GM12874 (cell line): ENCODE results near the gene PPA1.

Experiments
- TF ChIP-seq, protein P1 (sequence below): IDR thresholded peaks from 2 replicates; pipeline ENCODE4 v1.5.1; 2011; ENCODE audit warnings: low read depth, mild to moderate bottlenecking, control low read depth, low read length, moderate library complexity; ENCODE audit not compliant: insufficient read depth

Gene PPA1

DNA sequence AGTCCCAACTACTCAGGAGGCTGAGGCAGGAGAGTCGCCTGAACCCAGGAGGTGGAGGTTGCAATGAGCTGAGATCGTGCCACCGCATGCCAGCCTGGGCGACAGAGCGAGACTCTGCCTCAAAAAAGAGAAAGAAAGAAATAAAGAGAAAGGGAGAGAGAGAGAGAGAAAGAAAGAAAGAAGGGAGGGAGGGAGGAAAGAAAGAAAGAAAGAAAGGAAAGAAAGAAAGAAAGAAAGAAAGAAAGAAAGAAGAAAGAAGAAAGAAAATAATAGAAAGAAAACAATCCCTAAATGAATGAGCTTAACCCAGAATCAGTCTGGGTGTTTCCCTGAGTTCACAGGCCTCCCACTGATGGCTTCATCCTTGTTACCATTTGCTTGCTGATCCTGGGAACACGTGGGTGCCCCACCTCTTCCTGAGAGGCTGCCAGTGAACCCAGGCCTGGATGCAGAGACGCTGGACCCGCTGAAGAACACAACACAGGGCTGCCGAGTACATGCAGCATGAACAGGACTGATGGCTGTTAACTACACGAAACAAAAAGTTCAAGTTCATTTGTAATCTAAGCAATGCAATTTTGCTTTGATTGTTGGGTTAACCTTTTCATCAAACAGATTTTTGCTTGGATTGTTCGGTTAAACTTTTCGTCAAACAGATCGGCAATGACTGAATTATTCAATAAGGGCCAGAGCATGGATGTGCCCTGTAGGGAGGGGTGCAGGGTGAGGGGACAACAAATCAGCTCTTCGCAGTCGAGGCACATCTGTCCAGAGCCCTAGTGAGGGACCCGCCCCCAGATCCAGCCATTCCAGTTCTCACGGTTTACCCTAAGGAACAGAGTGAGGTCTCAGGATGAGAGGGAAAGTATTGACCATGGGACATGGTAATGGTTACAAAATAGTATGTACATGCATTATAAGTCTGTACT is 39.0 kb upstream of the PPA1 start:
- TF ChIP-seq, protein P1, sequence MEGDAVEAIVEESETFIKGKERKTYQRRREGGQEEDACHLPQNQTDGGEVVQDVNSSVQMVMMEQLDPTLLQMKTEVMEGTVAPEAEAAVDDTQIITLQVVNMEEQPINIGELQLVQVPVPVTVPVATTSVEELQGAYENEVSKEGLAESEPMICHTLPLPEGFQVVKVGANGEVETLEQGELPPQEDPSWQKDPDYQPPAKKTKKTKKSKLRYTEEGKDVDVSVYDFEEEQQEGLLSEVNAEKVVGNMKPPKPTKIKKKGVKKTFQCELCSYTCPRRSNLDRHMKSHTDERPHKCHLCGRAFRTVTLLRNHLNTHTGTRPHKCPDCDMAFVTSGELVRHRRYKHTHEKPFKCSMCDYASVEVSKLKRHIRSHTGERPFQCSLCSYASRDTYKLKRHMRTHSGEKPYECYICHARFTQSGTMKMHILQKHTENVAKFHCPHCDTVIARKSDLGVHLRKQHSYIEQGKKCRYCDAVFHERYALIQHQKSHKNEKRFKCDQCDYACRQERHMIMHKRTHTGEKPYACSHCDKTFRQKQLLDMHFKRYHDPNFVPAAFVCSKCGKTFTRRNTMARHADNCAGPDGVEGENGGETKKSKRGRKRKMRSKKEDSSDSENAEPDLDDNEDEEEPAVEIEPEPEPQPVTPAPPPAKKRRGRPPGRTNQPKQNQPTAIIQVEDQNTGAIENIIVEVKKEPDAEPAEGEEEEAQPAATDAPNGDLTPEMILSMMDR = no peak

DNA sequence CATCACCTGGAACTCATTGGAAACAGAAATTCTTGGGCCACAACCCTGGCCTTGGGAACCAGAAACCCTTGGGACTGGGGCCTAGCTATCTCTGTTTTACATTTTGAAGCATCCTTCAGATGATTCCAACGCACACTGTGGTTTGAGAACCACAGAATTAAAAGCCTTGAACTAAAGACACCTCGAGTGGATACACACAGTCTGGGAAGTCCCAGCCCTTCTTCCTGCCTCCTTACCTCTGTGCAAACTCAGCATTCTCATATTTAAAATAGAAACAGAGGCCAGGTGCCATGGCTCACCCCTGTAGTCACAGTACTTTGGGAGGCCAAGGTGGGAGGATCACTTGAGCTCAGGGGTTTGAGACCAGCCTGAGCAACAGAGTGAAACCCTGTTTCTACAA is 37.7 kb upstream of the PPA1 start:
- TF ChIP-seq, protein P1 = no peak

DNA sequence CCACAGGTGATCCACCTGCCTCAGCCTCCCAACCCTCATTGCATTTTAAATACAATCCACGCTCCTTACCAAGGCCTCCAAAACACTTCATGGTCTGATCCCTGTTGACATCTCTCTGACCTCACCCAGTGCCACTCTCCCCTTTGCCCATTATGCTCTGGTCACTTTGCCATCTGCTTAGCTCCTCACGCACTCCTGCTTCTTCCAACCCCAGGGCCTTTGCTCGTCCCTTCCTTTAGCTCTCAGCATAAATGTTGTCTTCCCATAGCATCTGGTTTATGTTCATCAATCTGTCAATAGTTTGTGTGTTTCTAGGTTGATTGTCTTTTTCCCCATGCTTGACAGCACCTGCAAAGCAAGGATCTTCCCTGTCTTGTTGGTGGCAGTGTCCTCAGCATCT is 36.5 kb upstream of the PPA1 start:
- TF ChIP-seq, protein P1 = no peak

DNA sequence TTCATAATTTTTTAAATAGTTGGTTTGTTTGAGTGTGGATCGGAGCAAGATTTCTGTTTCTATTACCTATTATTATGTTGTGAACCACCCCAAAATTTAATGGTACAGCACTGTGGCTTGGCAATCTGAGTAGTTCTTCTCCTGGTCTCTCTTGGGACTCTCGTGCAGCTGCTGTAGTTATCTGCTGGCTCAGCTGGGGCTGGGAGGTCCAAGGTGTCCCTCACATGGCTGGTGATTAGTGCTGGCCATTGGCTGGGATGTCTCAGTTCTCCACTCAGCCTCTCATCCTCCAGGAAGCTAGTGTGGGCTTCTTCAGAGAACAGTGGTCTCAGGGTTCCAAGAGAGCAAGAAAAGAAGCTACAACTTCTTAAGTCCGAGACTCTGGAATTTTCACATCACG is 35.1 kb upstream of the PPA1 start:
- TF ChIP-seq, protein P1 = no peak

DNA sequence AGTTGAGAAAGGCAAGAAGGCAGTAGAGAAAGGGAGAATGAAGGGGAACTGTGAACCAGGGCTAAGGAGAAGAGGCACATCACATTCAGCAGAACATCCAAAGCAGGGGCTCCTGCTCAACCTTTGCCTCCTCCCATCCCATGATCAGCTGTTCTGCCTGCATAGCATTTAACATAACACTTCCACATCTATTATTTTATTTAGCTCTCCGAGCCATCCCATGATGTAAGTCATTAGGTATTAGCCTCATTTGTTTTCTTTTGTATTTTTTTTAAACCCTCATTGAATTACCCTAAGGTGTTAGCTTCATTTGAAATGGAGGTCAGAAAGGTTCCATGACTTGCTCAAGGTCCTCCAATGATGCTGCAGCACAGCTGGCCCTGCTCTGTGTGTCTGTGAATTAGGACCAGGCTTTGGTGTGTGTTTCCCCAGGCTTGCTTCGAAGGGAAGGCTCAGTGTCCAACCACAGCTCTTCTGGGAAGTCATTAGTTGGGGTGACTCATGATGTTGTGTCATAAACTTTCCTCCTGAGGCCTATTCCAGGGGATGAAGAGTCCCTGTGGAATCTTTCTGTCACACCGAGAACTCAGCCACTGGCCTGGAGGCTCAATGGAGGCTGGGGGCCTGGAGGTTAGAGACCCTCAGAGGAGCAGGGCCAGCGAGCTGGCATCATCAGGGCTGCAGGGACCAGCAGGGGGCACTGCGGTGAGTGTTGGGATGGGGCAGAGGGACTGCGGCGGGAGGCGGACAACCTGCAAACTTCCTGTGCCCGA is 34.1 kb upstream of the PPA1 start:
- TF ChIP-seq, protein P1 = peak; percentile 34; the same call in 1 of the 2 replicates

DNA sequence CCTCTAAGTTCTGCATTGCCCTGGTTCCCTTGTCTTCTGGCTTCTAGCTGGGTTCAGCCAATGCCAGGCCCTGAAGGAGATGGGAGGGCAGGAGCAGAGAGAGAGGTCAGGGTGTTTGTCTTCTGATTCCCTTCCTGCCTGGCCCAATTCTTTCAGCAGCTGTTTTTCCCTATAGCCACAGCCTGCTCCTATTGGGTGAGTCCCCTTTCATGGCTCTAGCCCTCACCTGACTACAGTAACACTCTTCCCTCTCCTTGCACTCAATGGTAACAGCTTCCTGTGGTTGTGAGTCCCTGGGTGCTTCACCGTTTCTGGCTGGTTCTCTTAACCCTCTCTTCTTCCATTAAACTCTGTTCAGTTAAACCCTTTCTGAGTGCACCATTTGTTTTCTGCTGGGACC is 33.5 kb upstream of the PPA1 start:
- TF ChIP-seq, protein P1 = no peak

DNA sequence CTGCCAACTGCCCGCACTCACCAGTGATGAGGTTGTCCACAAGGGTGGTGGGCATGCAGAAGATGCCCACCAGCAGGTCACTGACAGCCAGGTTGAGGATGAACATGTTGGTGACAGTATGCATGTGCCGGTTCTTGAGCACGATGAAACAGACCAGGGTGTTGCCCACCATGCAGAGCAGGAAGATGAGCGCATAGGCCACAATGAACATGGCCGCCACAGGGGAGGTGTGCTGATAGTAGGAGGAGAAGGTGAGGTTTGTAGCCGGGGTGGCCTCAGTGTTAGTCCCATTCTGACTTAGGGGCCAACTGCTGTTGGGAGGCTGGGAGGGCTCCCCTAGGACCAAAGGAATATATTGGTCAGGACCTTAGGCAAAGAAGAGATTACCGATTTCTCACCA is 32.8 kb upstream of the PPA1 start:
- TF ChIP-seq, protein P1 = no peak
